H9 (cell line): ENCODE measurements around the gene GPAT3. TPM values are rescaled to one million over a fixed set of nuclear protein-coding genes. Genes with fewer than 3 reads are reported as not detected.

Experiments used
- DNase-seq: peaks from one replicate; pipeline ENCODE4 v3.0.0-alpha.2; 2017
- H2AFZ ChIP-seq: one replicate; pipeline ENCODE4 v1.6.1; 2013; ENCODE audit warnings: mild to moderate bottlenecking, low read length, control low read depth, moderate library complexity
- H2AK5ac ChIP-seq: 2 replicates; pipeline ENCODE4 v1.6.1; 2013; ENCODE audit warnings: low read length, control low read depth, mixed read lengths; ENCODE audit not compliant: insufficient read length
- H2BK120ac ChIP-seq: one replicate; pipeline ENCODE4 v1.6.1; 2013; ENCODE audit warnings: low read depth, mild to moderate bottlenecking, low read length, control low read depth, inconsistent platforms; ENCODE audit not compliant: poor library complexity, severe bottlenecking
- H2BK12ac ChIP-seq: 2 replicates; pipeline ENCODE4 v1.6.1; 2013; ENCODE audit warnings: low read length, control low read depth, mixed read lengths, low read depth; ENCODE audit not compliant: insufficient read length
- H2BK15ac ChIP-seq: 2 replicates; pipeline ENCODE4 v1.6.1; 2013; ENCODE audit warnings: low read depth, low read length, control low read depth
- H2BK20ac ChIP-seq: one replicate; pipeline ENCODE4 v1.6.1; 2013; ENCODE audit warnings: low read depth, mild to moderate bottlenecking, low read length, control low read depth, inconsistent platforms; ENCODE audit not compliant: poor library complexity, severe bottlenecking
- H2BK5ac ChIP-seq: 2 replicates; pipeline ENCODE4 v1.6.1; 2013; ENCODE audit warnings: low read length, control low read depth, mixed read lengths; ENCODE audit not compliant: insufficient read length
- H3K14ac ChIP-seq: 2 replicates; pipeline ENCODE4 v1.6.1; 2013; ENCODE audit warnings: low read length, control low read depth; ENCODE audit not compliant: insufficient read depth
- H3K18ac ChIP-seq: 2 replicates; pipeline ENCODE4 v1.6.1; 2013; ENCODE audit warnings: low read depth, mild to moderate bottlenecking, mixed read lengths, low read length, control low read depth; ENCODE audit not compliant: insufficient read length
- H3K23ac ChIP-seq: 2 replicates; pipeline ENCODE4 v1.6.1; 2013; ENCODE audit warnings: low read length, control low read depth, mixed read lengths, low read depth; ENCODE audit not compliant: insufficient read length
- H3K23me2 ChIP-seq: 2 replicates; pipeline ENCODE4 v1.6.1; 2013; ENCODE audit warnings: low read depth, mild to moderate bottlenecking, mixed read lengths, low read length, control low read depth; ENCODE audit not compliant: insufficient read length, poor library complexity, severe bottlenecking
- H3K27ac ChIP-seq: 2 replicates; pipeline ENCODE4 v1.5.1; 2013; ENCODE audit warnings: low read length, control low read depth, mixed read lengths, low read depth; ENCODE audit not compliant: insufficient read length
- H3K27me3 ChIP-seq: 2 replicates; pipeline ENCODE4 v1.6.1; 2013; ENCODE audit warnings: low read length, control low read depth, inconsistent platforms; ENCODE audit not compliant: insufficient read depth
- H3K4ac ChIP-seq: 2 replicates; pipeline ENCODE4 v1.6.1; 2013; ENCODE audit warnings: low read depth, mild to moderate bottlenecking, control low read depth, inconsistent platforms, low read length, moderate library complexity
- H3K4me1 ChIP-seq: 2 replicates; pipeline ENCODE4 v1.6.1; 2013; ENCODE audit warnings: low read length, control low read depth, inconsistent platforms; ENCODE audit not compliant: insufficient read depth
- H3K4me2 ChIP-seq: 2 replicates; pipeline ENCODE4 v1.6.1; 2013; ENCODE audit warnings: low read length, control low read depth, mixed read lengths; ENCODE audit not compliant: insufficient read length, insufficient read depth
- H3K56ac ChIP-seq: 2 replicates; pipeline ENCODE4 v1.6.1; 2013; ENCODE audit warnings: low read depth, mild to moderate bottlenecking, mixed read lengths, low read length, control low read depth; ENCODE audit not compliant: insufficient read length
- H3K79me1 ChIP-seq: 2 replicates; pipeline ENCODE4 v1.6.1; 2013; ENCODE audit warnings: low read depth, mild to moderate bottlenecking, moderate library complexity, low read length, control low read depth, inconsistent platforms; ENCODE audit not compliant: insufficient read depth, poor library complexity, severe bottlenecking
- H3K79me2 ChIP-seq: 2 replicates; pipeline ENCODE4 v1.6.1; 2013; ENCODE audit warnings: low read length, control low read depth, inconsistent platforms; ENCODE audit not compliant: insufficient read depth
- H3K9ac ChIP-seq: 2 replicates; pipeline ENCODE4 v1.6.1; 2013; ENCODE audit warnings: low read length, control low read depth, mixed read lengths; ENCODE audit not compliant: insufficient read length; ENCODE audit errors: extremely low read depth
- H3K9me3 ChIP-seq: one replicate; pipeline ENCODE4 v1.6.1; 2013; ENCODE audit warnings: low read depth, low read length, inconsistent platforms; ENCODE audit not compliant: control insufficient read depth
- H3T11ph ChIP-seq: one replicate; pipeline ENCODE4 v1.6.1; 2013; ENCODE audit warnings: mild to moderate bottlenecking, low read length, control low read depth, inconsistent platforms
- H4K20me1 ChIP-seq: one replicate; pipeline ENCODE4 v1.6.1; 2013; ENCODE audit not compliant: control insufficient read depth, insufficient read length, insufficient read depth
- H4K5ac ChIP-seq: 2 replicates; pipeline ENCODE4 v1.6.1; 2013; ENCODE audit warnings: low read depth, mild to moderate bottlenecking, mixed read lengths, low read length, control low read depth; ENCODE audit not compliant: insufficient read length
- H4K8ac ChIP-seq: replicated peaks from 2 replicates; pipeline ENCODE4 v1.6.1; 2013; ENCODE audit warnings: low read length, control low read depth, mixed read lengths, low read depth; ENCODE audit not compliant: insufficient read length
- H4K91ac ChIP-seq: 2 replicates; pipeline ENCODE4 v1.6.1; 2013; ENCODE audit warnings: low read depth, mild to moderate bottlenecking, moderate library complexity, mixed read lengths, low read length, control low read depth; ENCODE audit not compliant: insufficient read length
- H3K27ac Mint-ChIP-seq, 3 experiments: 2 replicates in 2 of 3; 3 replicates in 1 of 3; pipeline ENCODE4 v1.8.0; 2020 to 2021; ENCODE audit warnings: mixed read lengths in 3 of 3, mild to moderate bottlenecking in 1 of 3, moderate library complexity in 1 of 3
- H3K27me3 Mint-ChIP-seq: 2 replicates; pipeline ENCODE4 v1.8.0; 2021; ENCODE audit warnings: low read depth, mild to moderate bottlenecking, moderate library complexity, mixed read lengths
- H3K36me3 Mint-ChIP-seq, 3 experiments: 2 replicates in 2 of 3; 3 replicates in 1 of 3; pipeline ENCODE4 v1.8.0; 2020 to 2021; ENCODE audit warnings: low read depth in 3 of 3, mixed read lengths in 3 of 3; ENCODE audit not compliant: insufficient read depth in 1 of 3
- H3K4me1 Mint-ChIP-seq, 2 experiments: 2 replicates each; pipeline ENCODE4 v1.8.0; 2020; ENCODE audit warnings: mixed read lengths in 2 of 2
- H3K4me3 Mint-ChIP-seq, 2 experiments: 2 replicates in 1 of 2; 3 replicates in 1 of 2; pipeline ENCODE4 v1.8.0; 2020 to 2021; ENCODE audit warnings: mild to moderate bottlenecking in 2 of 2, mixed read lengths in 2 of 2, moderate library complexity in 1 of 2
- H3K9me3 Mint-ChIP-seq, 2 experiments: 2 replicates in 1 of 2; 3 replicates in 1 of 2; pipeline ENCODE4 v1.8.0; 2020; ENCODE audit warnings: mild to moderate bottlenecking in 2 of 2, mixed read lengths in 2 of 2, moderate library complexity in 1 of 2
- WGBS: extraction: QIAGEN DNeasy Blood & Tissue Kit; methylation state at CpG from one replicate; pipeline ENCODE4 v1.1.7; 2013; ENCODE audit warnings: missing lambda C conversion rate, low lambda C conversion rate, mixed read lengths; ENCODE audit not compliant: insufficient read length; ENCODE audit errors: extremely low coverage; 5-methylcytosine and 5-hydroxymethylcytosine counted together
- total RNA-seq: library from RNA; stranded (reverse); gene quantifications from 2 replicates; pipeline ENCODE4 v1.2.1, GENCODE V29; 2021
- TF ChIP-seq, protein P1 (sequence below): fragments of 200-600 bp; sonication (generic); conservative IDR thresholded peaks from 3 replicates; pipeline ENCODE4 v1.8.0; 2021; ENCODE audit warnings: antibody characterized with exemption, mild to moderate bottlenecking

The GPAT3 gene
- total RNA-seq, 1 experiment from 2014 or later, result 1.8 TPM

DNA sequence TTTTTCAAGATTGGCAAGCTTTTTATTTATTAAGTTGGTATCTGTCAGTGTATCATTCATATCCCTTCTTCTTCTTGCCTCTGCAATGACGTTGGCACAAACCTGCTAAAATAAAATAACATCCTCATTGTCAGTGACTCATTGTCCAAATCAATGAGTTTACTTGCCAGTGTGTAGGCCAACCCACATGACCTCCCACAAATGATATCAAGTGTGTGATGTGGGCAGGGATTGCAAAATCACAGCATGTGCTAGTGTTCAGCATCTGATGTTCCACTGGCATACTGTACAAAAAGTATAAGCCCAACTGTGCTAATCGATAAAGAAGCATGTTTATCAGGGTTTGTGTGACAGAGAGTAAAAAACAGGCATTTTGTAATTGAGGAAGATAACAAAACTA lies 25.5 kb downstream of the GPAT3 start:
- no CpG with 5 or more reads among the region's 2 CpGs for WGBS
- no peak for DNase-seq
- H3K9me3 Mint-ChIP-seq, result no peaks in the 10 kb centered on the region
- H3K4me3 Mint-ChIP-seq, result no peak overlapping the region
- H3K14ac ChIP-seq, result no peak overlapping the region
- peaks cover 3% of the 10 kb centered on the region; the same call in 1 of the 2 replicates for H3K27me3 Mint-ChIP-seq
- no peak overlapping the region for H2BK12ac ChIP-seq
- no peak overlapping the region for H3K23ac ChIP-seq
- no peaks in the 10 kb centered on the region for H4K20me1 ChIP-seq
- no peak overlapping the region for H3K18ac ChIP-seq
- H3K4ac ChIP-seq, result no peak overlapping the region
- no peak overlapping the region for H2BK120ac ChIP-seq
- H4K8ac ChIP-seq, result no peak overlapping the region
- H2BK15ac ChIP-seq, result no peak overlapping the region
- no peak overlapping the region for H3K56ac ChIP-seq
- no peaks in the 10 kb centered on the region for H3K79me1 ChIP-seq
- TF ChIP-seq, protein P1, sequence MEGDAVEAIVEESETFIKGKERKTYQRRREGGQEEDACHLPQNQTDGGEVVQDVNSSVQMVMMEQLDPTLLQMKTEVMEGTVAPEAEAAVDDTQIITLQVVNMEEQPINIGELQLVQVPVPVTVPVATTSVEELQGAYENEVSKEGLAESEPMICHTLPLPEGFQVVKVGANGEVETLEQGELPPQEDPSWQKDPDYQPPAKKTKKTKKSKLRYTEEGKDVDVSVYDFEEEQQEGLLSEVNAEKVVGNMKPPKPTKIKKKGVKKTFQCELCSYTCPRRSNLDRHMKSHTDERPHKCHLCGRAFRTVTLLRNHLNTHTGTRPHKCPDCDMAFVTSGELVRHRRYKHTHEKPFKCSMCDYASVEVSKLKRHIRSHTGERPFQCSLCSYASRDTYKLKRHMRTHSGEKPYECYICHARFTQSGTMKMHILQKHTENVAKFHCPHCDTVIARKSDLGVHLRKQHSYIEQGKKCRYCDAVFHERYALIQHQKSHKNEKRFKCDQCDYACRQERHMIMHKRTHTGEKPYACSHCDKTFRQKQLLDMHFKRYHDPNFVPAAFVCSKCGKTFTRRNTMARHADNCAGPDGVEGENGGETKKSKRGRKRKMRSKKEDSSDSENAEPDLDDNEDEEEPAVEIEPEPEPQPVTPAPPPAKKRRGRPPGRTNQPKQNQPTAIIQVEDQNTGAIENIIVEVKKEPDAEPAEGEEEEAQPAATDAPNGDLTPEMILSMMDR, result no peak
- no peaks in the 10 kb centered on the region for H3K27me3 ChIP-seq
- no peaks in the 10 kb centered on the region for H3K4me1 Mint-ChIP-seq
- no peak overlapping the region for H3K9ac ChIP-seq
- H3K27ac ChIP-seq, result no peak overlapping the region
- no peak overlapping the region for H2BK5ac ChIP-seq
- no peak overlapping the region for H2BK20ac ChIP-seq
- H3K23me2 ChIP-seq, result no peaks in the 10 kb centered on the region
- no peak overlapping the region for H3T11ph ChIP-seq
- no peaks in the 10 kb centered on the region for H3K4me1 ChIP-seq
- no peak overlapping the region for H3K27ac Mint-ChIP-seq
- H3K9me3 ChIP-seq, result no peaks in the 10 kb centered on the region
- H2AFZ ChIP-seq, result no peak overlapping the region
- H3K36me3 Mint-ChIP-seq, result no peaks in the 10 kb centered on the region
- no peak overlapping the region for H3K4me2 ChIP-seq
- no peaks in the 10 kb centered on the region for H3K79me2 ChIP-seq
- no peak overlapping the region for H4K5ac ChIP-seq
- no peak overlapping the region for H4K91ac ChIP-seq
- no peak overlapping the region for H2AK5ac ChIP-seq
